ENCODE measurements around the gene GTPBP3. TPM values are rescaled to one million over a fixed set of nuclear protein-coding genes. Genes with fewer than 3 reads are reported as not detected.

The GTPBP3 gene
- total RNA-seq, 2 experiments from 2014 or later: 21.2 to 24.0 TPM

DNA sequence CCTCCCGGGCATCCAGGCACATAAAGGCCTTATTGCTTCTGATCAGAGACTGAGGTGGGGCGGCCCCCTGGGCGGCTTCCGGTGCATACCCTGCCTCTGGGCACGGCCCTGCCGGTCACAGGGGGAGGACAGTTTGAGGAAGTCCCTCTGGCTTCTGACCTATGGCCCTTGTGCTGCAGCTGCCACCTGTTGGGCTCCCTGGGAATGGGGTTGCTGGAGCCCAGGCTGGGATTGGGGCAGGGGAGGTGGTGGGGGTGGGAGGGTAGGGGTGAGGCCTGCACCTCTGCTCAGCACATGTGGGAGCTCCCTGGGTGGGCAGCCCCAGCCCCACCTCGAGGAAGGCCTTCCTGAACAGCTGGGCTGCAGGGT lies 13.4 kb upstream of the GTPBP3 start:
- Mint-ChIP-seq H3K36me3 (ENCODE audit: low read depth) (peaks cover 24% of the 10 kb centered on the region), H3K27me3 (no peaks in the 10 kb centered on the region), H3K4me1 (ENCODE audit: low read depth) (peaks cover 7% of the 10 kb centered on the region), H3K27ac (no peak overlapping the region), H3K9me3 (no peaks in the 10 kb centered on the region), H3K4me3 (peak overlapping the region; percentile 38)
- intact Hi-C loops (cut with DNase I, micrococcal nuclease): no loop called here
- Histone ChIP-seq H3K27me3 (ENCODE audit: control insufficient read depth in 1 of 2, insufficient read depth in 2 of 2, low read length in 2 of 2) (no peaks in the 10 kb centered on the region), H3K9me3 (ENCODE audit: control insufficient read depth in 1 of 2, insufficient read depth in 1 of 2, low read length in 2 of 2) (peaks cover 0 to 7% of the 10 kb centered on the region in 2 experiments), H3K27ac (ENCODE audit: low read depth in 1 of 2, low read length in 2 of 2) (no peak overlapping the region), H3K4me3 (ENCODE audit: low read length) (no peak overlapping the region), H3K4me1 (ENCODE audit: insufficient read depth, low read length) (peaks cover 15% of the 10 kb centered on the region), H3K36me3 (ENCODE audit: insufficient read depth, low read length) (peaks cover 28% of the 10 kb centered on the region)
- DNase-seq: peak in 4 of 14 experiments; percentile 20 to 46 (median 40)
- TF ChIP-seq, protein P1, sequence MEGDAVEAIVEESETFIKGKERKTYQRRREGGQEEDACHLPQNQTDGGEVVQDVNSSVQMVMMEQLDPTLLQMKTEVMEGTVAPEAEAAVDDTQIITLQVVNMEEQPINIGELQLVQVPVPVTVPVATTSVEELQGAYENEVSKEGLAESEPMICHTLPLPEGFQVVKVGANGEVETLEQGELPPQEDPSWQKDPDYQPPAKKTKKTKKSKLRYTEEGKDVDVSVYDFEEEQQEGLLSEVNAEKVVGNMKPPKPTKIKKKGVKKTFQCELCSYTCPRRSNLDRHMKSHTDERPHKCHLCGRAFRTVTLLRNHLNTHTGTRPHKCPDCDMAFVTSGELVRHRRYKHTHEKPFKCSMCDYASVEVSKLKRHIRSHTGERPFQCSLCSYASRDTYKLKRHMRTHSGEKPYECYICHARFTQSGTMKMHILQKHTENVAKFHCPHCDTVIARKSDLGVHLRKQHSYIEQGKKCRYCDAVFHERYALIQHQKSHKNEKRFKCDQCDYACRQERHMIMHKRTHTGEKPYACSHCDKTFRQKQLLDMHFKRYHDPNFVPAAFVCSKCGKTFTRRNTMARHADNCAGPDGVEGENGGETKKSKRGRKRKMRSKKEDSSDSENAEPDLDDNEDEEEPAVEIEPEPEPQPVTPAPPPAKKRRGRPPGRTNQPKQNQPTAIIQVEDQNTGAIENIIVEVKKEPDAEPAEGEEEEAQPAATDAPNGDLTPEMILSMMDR (IDR thresholded peaks at IDR 0.05): no peak
- CTCF ChIA-PET: no interaction called here
- POLR2A ChIA-PET: no interaction called here
- no peak for ATAC-seq (ENCODE audit: poor library complexity)

DNA sequence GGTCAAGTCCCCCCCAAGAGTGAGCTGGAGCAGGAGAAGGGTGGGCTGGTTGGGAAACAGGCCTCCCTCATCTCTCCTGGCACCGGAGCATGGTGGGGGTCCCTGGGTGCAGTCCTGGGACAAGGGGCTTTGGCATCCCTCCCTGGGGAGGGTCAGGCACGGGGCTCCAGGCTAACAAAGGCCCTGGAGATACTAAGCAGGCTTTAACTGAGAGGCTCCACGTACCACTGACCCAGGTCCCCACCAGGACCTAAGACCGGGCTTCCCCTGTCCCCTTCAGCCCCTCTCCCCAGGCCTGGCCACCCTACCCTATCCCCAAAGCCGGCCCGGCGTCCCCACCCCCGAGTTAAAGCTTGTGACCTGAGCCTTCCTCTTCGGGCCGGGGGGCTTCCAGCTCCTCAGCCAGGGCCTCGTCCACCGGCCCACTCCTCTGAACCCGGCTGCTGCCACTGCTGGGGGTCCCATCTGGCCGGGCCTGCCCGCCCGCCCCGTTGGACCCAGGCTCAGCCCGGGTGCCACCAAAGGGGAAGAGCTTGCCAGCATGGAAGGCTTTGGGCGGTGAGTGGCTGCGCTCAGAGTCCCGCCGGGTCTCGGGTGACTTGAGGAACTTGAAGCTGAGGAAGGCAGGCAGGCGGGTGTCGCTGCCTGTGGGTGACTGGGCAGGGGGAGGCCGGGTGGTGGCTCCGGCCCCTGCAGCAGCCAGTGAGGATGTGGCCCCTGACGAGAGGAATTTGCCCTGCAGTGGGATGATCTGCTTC lies 12.8 kb upstream of the GTPBP3 start:
- ATAC-seq (ENCODE audit: poor library complexity) (no peak), DNase-seq (no peak)
- Mint-ChIP-seq H3K4me3 (no peak overlapping the region), H3K4me1 (ENCODE audit: low read depth) (peaks cover 10% of the 10 kb centered on the region), H3K9me3 (no peaks in the 10 kb centered on the region), H3K27ac (no peak overlapping the region), H3K27me3 (no peaks in the 10 kb centered on the region), H3K36me3 (ENCODE audit: low read depth) (peaks cover 19% of the 10 kb centered on the region)
- intact Hi-C loops (cut with DNase I, micrococcal nuclease): no loop called here
- Histone ChIP-seq H3K4me3 (ENCODE audit: low read length) (no peak overlapping the region), H3K27me3 (ENCODE audit: control insufficient read depth in 1 of 2, insufficient read depth in 2 of 2, low read length in 2 of 2) (no peaks in the 10 kb centered on the region), H3K36me3 (ENCODE audit: insufficient read depth, low read length) (peaks cover 22% of the 10 kb centered on the region), H3K4me1 (ENCODE audit: insufficient read depth, low read length) (peaks cover 21% of the 10 kb centered on the region), H3K27ac (ENCODE audit: low read depth in 1 of 2, low read length in 2 of 2) (no peak overlapping the region), H3K9me3 (ENCODE audit: control insufficient read depth in 1 of 2, insufficient read depth in 1 of 2, low read length in 2 of 2) (peaks cover 0 to 7% of the 10 kb centered on the region in 2 experiments)
- POLR2A ChIA-PET: no interaction called here
- TF ChIP-seq, protein P1 (IDR thresholded peaks at IDR 0.05): no peak
- CTCF ChIA-PET: no interaction called here

DNA sequence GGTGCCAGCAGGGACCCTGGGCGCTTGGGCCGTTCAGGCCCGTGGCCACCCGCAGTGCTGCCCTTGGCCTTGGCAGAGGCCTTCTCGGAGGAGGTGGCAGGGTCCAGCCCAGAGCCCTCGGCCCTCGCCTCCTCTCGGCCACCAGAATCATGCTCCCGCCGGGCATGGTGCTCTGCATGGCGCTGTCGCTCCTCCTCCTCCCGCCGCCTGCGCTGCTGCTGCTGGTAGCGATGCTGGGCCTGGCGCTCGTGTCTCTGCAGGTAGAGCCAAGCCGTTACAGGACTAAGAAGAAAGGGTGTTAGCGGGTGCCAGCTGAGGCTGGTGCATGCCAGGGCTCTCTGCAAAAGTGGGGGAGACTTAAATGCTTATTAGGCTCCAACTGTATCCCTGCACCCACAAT lies 12.2 kb upstream of the GTPBP3 start:
- peaks cover 13% of the 10 kb centered on the region for H3K36me3 Mint-ChIP-seq (ENCODE audit: low read depth)
- ChIA-PET POLR2A (interaction anchor here (1.6 kb wide), 1 partner anchor 16 kb away, joined by 4 read pairs; the partner anchor contains the start of gene DDA1), CTCF (interaction anchor here (2.2 kb wide), 1 partner anchor 33 kb away, joined by 10 read pairs; no protein-coding TSS in a partner anchor)
- no peak overlapping the region for H3K27ac Mint-ChIP-seq
- Histone ChIP-seq H3K9me3 (ENCODE audit: control insufficient read depth in 1 of 2, insufficient read depth in 1 of 2, low read length in 2 of 2) (peaks cover 0 to 7% of the 10 kb centered on the region in 2 experiments), H3K27ac (ENCODE audit: low read depth in 1 of 2, low read length in 2 of 2) (no peak overlapping the region), H3K4me1 (ENCODE audit: insufficient read depth, low read length) (peaks cover 27% of the 10 kb centered on the region), H3K36me3 (ENCODE audit: insufficient read depth, low read length) (peaks cover 16% of the 10 kb centered on the region), H3K4me3 (ENCODE audit: low read length) (no peak overlapping the region), H3K27me3 (ENCODE audit: control insufficient read depth in 1 of 2, insufficient read depth in 2 of 2, low read length in 2 of 2) (no peaks in the 10 kb centered on the region)
- peaks cover 15% of the 10 kb centered on the region for H3K4me1 Mint-ChIP-seq (ENCODE audit: low read depth)
- H3K27me3 Mint-ChIP-seq: no peaks in the 10 kb centered on the region
- intact Hi-C loops (cut with DNase I, micrococcal nuclease): no loop called here
- TF ChIP-seq, protein P1 (IDR thresholded peaks at IDR 0.05): no peak
- no peak overlapping the region for H3K4me3 Mint-ChIP-seq
- H3K9me3 Mint-ChIP-seq: no peaks in the 10 kb centered on the region
- DNase-seq (peak in 1 of 14 experiments; percentile 40), ATAC-seq (ENCODE audit: poor library complexity) (no peak)
